ENCODE data around the gene GNB3.
"Not testable (repeated sequence)": the region's sequence is repeated elsewhere in the genome, so short reads cannot be mapped to it uniquely, and the experiment has no call there.

Gene GNB3

GRCh38 chr12:6883683-6884082 lies 43.0 kb downstream of the GNB3 start:
- no peak for DNase-seq (ENCODE audit: low read depth)

DNA sequence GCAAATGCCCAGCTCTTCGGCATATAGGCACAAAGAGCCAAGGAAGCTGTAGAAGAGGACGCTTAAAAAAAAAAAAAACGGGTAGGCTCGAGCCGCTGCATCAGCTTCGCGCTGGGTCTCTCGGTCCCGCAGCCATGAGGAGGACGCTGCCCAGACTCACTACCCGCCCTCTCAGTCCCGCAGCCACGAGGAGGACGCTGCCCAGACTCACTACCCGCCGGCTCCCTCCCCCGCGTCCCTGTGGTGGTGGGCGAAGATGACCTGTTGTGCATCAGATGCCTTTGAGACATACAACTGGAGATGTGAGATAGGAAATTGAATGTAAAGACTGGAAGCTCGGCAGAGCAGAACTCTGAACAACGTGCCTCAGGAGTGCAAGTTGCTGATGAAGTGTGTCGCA lies 43.8 kb downstream of the GNB3 start:
- no peak for DNase-seq (ENCODE audit: low read depth)

GRCh38 chr12:6886206-6886999 lies 45.7 kb downstream of the GNB3 start:
- DNase-seq (ENCODE audit: low read depth) = not testable (repeated sequence)

- no peak for DNase-seq (ENCODE audit: low read depth)
Observed at GRCh38 chr12:6887460-6887859, 46.7 kb downstream of the GNB3 start.

- no peak for DNase-seq (ENCODE audit: low read depth)
Observed at GRCh38 chr12:6888360-6888759, 47.6 kb downstream of the GNB3 start.

DNA sequence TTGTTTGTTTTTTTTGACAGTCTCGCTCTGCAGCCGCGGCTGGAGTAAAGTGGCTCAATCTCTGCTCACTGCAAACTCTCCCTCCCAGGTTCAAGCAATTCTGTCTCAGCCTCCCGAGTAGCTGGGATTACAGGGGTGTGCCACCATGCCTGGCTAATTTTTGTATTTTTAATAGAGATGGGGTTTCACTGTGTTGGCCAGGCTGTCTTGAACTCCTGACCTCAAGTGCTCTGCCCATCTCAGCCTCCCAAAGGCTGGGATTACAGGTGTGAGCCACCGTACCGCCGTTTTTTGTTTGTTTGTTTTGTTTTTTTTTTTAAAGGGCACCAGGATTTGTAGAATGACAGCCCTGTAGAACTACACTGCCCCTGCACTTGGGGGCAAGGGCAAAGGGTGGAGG lies 48.1 kb downstream of the GNB3 start:
- not testable (repeated sequence) for DNase-seq (ENCODE audit: low read depth)

DNA sequence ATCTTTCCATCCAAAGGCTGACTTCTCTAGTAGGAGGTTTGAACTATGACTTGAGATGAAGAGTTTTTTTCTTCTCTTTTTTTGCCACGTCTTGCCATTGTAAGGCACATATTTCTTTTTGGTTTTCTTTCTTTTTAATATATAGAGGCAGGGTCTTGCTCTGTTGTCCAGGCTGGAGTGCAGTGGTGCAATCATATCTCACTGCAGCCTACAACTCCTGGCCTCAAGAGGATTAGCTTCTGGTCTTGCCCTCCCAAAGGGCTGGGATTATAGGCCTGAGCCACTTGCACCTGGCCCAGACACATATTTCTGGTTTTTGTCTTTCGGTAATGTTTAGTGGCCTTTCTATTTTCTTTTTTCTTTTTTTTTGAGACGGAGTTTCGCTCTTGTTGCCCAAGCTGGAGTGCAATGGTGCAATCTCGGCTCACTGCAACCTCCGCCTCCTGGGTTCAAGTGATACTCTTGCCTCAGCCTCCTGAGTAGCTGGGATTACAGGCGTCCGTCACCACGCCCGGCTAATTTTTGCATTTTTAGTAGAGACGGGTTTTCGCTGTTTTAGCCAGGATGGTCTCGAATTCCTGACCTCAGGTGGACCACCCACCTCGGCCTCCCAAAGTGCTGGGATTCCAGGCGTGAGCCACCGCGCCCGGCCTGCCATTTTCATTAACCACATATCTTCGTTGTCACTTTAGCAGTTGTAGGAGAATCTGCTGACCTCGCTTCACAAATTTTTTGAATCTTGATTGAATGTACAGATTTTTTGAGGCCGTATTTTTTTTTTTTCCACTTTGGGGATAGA lies 49.2 kb downstream of the GNB3 start:
- not testable (repeated sequence) for DNase-seq (ENCODE audit: low read depth)

GRCh38 chr12:6890789-6891645 lies 50.3 kb downstream of the GNB3 start:
- DNase-seq (ENCODE audit: low read depth) = peak; percentile 91

DNA sequence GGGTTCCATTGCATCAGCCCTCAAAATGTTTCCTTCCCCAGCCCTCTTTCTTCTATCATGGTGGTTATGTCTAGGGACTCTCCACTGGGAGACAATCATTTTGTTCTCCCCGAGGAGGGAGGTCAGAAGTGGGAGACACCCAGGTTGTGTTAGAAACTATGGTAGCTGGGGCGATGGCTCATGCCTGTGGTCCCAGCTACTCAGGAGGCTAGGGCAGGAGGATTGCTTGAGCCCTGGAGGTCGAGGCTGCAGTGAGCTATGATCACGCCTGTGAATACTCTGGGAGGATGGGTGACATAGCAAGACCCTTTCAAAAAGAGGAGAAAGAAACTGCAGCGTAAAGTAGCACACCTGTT lies 50.9 kb downstream of the GNB3 start:
- no peak for DNase-seq (ENCODE audit: low read depth)

DNA sequence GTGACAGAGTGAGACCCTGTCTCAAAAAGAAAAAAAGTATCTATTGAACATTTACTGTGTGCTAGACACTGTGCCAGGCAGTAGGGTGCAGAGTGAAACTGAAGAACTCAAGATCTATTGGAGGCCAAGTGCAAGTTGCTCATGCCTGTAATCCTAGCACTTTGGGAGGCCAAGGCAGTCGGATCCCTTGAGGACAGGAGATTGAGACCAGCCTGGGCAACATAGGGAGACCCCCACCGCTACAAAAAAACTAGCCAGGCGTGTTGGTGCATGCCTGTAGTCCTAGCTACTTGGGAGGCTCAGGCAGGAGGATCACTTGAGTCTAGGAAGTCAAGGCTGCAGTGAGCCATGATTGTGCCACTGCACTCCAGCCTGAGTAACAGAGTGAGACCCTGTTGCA lies 52.0 kb downstream of the GNB3 start:
- DNase-seq (ENCODE audit: low read depth) = not testable (repeated sequence)

DNA sequence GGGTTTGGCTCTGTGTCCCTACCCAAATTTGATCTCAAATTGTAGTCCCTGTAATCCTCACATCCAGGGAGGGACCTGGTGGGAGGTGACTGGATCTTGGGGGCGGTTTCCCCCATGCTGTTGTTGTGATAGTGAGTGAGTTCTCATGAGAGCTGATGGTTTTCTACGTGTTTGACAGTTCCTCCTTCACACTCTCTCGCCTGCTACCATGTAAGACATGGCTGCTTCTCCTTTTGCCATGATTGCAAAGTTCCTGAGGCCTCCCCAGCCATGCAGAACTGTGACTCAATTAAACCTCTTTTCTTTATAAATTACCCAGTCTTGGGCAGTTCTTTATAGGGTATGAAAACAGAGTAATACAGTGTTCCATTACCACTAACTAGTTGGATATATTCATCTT lies 53.6 kb downstream of the GNB3 start:
- DNase-seq (ENCODE audit: low read depth) = no peak

Measured in stromal cell of bone marrow (primary cell).